CD4-positive, alpha-beta T cell treated with Interleukin-2 at 100 ng/mL for 4 hours (primary cell): Measurements from ENCODE around the gene KLC4.
A peak's percentile ranks its signal among the peaks of the same experiment; 100 is the strongest.

Source experiments
- DNase-seq: peaks from one replicate; pipeline ENCODE4 v3.0.0-alpha.2; 2020; ENCODE audit warnings: low spot score

Gene KLC4

GRCh38 chr6:43059168-43060033 lies at the start of gene KLC4, which contains the start of gene MRPL2:
TSS of gene KLC4 (plus strand) at chr6:43059631. CDS start at chr6:43061336, 1,705 bp downstream.
TSS of gene MRPL2 (minus strand) at chr6:43059434. CDS start at chr6:43059381, 53 bp downstream.
- peak; percentile 98 for DNase-seq

- no peak for DNase-seq
These were observed 48.2 kb upstream of the KLC4 start for GRCh38 chr6:43011207-43011606.

- no peak for DNase-seq
These were observed 47.1 kb upstream of the KLC4 start for GRCh38 chr6:43012364-43012763.

- DNase-seq: no peak
These were observed 46.2 kb upstream of the KLC4 start for GRCh38 chr6:43013097-43013842.

GRCh38 chr6:43013843-43014433 lies 45.5 kb upstream of the KLC4 start, which contains the start of the genes KLHDC3 and MEA1:
TSS of gene KLHDC3 (plus strand) at chr6:43014249. CDS start at chr6:43017193, 2,944 bp downstream.
TSS of gene MEA1 (minus strand) at chr6:43013946. CDS start at chr6:43013813, 133 bp downstream.
- peak; percentile 100 for DNase-seq

- DNase-seq: no peak
These were observed 45.0 kb upstream of the KLC4 start for GRCh38 chr6:43014434-43014909.

- no peak for DNase-seq
These were observed 43.1 kb upstream of the KLC4 start for GRCh38 chr6:43016176-43016942.

GRCh38 chr6:43016943-43017334 lies 42.5 kb upstream of the KLC4 start:
- no peak for DNase-seq

GRCh38 chr6:43019152-43019551 lies 40.3 kb upstream of the KLC4 start:
- DNase-seq: no peak

- DNase-seq: no peak
These were observed 39.3 kb upstream of the KLC4 start for GRCh38 chr6:43020052-43020705.

GRCh38 chr6:43020847-43021246 lies 38.6 kb upstream of the KLC4 start:
- DNase-seq: no peak

GRCh38 chr6:43021270-43022047 lies 38.0 kb upstream of the KLC4 start, which contains the start of gene RRP36:
TSS of gene RRP36 (plus strand) at chr6:43021623. CDS start at chr6:43021655, 32 bp downstream.
- DNase-seq: peak; percentile 66

GRCh38 chr6:43024436-43024835 lies 35.0 kb upstream of the KLC4 start:
- no peak for DNase-seq

GRCh38 chr6:43026365-43026764 lies 33.1 kb upstream of the KLC4 start:
- DNase-seq: no peak

GRCh38 chr6:43029120-43029519 lies 30.3 kb upstream of the KLC4 start:
- DNase-seq: no peak

GRCh38 chr6:43032326-43032725 lies 27.1 kb upstream of the KLC4 start:
- DNase-seq: no peak

GRCh38 chr6:43033496-43034189 lies 25.8 kb upstream of the KLC4 start:
- no peak for DNase-seq

GRCh38 chr6:43034190-43034525 lies 25.3 kb upstream of the KLC4 start:
- no peak for DNase-seq

- no peak for DNase-seq
These were observed 23.8 kb upstream of the KLC4 start for GRCh38 chr6:43035495-43036194.
